Prostate gland (tissue), 2 donors: ENCODE data around the gene ARFGEF3. TPM values are rescaled to one million over a fixed set of nuclear protein-coding genes. Genes with fewer than 3 reads are reported as not detected.
"Not testable (repeated sequence)": the region's sequence is repeated elsewhere in the genome, so short reads cannot be mapped to it uniquely, and the experiment has no call there.

Experiments used
- DNase-seq: peaks from one replicate; pipeline ENCODE4 v3.0.0-alpha.2; 2019; ENCODE audit warnings: low spot score
- H3K27ac ChIP-seq, 2 donors: fragments of 200-600 bp; sonication (generic); 2 replicates each; pipeline ENCODE4 v1.5.1; 2017 to 2019
- H3K27me3 ChIP-seq: fragments of 200-600 bp; sonication (generic); replicated peaks from 2 replicates; pipeline ENCODE4 v1.5.1; 2019; ENCODE audit not compliant: insufficient read depth
- H3K36me3 ChIP-seq, 2 donors: fragments of 200-600 bp; sonication (generic); 1 replicate in 1 of 2; 2 replicates in 1 of 2; pipeline versions ENCODE4 v1.5.1 to v1.8.1; 2017 to 2019
- H3K4me1 ChIP-seq: fragments of 200-600 bp; sonication (generic); replicated peaks from 2 replicates; pipeline ENCODE4 v1.5.1; 2019
- H3K4me3 ChIP-seq, 2 donors: fragments of 200-600 bp; sonication (generic); 2 replicates each; pipeline ENCODE4 v1.5.1; 2017 to 2019
- H3K9me3 ChIP-seq: fragments of 200-600 bp; sonication (generic); 2 replicates; pipeline ENCODE4 v1.5.1; 2017
- POLR2A ChIP-seq: fragments of 450-650 bp; IDR thresholded peaks from one replicate; pipeline ENCODE4 v1.6.1; 2016; ENCODE audit warnings: antibody characterized with exemption, mild to moderate bottlenecking
- POLR2AphosphoS5 ChIP-seq: sonication (generic); formaldehyde crosslinking; IDR thresholded peaks from one replicate; pipeline ENCODE4 v1.6.1; 2017; ENCODE audit warnings: antibody characterized with exemption
- WGBS: methylation state at CpG from one replicate; pipeline ENCODE4 v1.1.5; 2018; 5-methylcytosine and 5-hydroxymethylcytosine counted together
- intact Hi-C: fragments of 100-400 bp; cut with DNase I; formaldehyde crosslinking; loops from one replicate; pipeline ENCODE4 v1.14.2; 2022
- total RNA-seq, 2 donors: library from RNA; depleted of rRNA; stranded (reverse); fragments of >200 nt; gene quantifications; one replicate each; pipeline ENCODE4 v1.1.0, GENCODE V29; 2016
- TF ChIP-seq, protein P1 (sequence below), 4 experiments: fragments of 200-600 bp in 2 of 4; fragments of 450-650 bp in 2 of 4; sonication (generic) in 2 of 4; IDR thresholded peaks; 1 replicate in 3 of 4; 2 replicates in 1 of 4; pipeline ENCODE4 v1.5.1; 2016 to 2019; ENCODE audit warnings: antibody characterized with exemption in 4 of 4, mild to moderate bottlenecking in 2 of 4, moderate library complexity in 2 of 4

The ARFGEF3 gene
- total RNA-seq, 2 donors from 2014 or later: 41.0 to 80.1 TPM

DNA sequence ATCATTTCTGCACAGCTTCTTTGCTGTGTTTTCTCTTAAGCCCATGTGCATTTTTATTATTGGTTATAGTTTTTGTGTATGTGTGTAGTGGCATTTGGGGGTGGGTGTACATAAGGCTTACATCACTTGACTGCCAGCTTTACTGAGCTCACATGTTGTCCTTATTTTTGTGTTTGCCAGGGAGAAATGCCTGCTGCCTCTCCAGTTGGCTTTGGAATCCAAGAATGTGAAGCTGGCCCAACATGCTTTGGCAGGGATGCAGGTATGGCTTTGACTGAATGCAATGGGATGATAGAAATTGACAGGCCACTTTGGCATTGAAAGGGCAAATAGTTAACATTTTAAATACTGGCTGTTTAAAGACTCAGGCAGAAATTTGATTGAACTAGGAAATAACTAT is 45.1 kb downstream of the ARFGEF3 start:
- TF ChIP-seq, protein P1, sequence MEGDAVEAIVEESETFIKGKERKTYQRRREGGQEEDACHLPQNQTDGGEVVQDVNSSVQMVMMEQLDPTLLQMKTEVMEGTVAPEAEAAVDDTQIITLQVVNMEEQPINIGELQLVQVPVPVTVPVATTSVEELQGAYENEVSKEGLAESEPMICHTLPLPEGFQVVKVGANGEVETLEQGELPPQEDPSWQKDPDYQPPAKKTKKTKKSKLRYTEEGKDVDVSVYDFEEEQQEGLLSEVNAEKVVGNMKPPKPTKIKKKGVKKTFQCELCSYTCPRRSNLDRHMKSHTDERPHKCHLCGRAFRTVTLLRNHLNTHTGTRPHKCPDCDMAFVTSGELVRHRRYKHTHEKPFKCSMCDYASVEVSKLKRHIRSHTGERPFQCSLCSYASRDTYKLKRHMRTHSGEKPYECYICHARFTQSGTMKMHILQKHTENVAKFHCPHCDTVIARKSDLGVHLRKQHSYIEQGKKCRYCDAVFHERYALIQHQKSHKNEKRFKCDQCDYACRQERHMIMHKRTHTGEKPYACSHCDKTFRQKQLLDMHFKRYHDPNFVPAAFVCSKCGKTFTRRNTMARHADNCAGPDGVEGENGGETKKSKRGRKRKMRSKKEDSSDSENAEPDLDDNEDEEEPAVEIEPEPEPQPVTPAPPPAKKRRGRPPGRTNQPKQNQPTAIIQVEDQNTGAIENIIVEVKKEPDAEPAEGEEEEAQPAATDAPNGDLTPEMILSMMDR (IDR thresholded peaks at IDR 0.05): no peak
- TF ChIP-seq POLR2AphosphoS5 (no peak), POLR2A (no peak)
- intact Hi-C loops: no loop called here

DNA sequence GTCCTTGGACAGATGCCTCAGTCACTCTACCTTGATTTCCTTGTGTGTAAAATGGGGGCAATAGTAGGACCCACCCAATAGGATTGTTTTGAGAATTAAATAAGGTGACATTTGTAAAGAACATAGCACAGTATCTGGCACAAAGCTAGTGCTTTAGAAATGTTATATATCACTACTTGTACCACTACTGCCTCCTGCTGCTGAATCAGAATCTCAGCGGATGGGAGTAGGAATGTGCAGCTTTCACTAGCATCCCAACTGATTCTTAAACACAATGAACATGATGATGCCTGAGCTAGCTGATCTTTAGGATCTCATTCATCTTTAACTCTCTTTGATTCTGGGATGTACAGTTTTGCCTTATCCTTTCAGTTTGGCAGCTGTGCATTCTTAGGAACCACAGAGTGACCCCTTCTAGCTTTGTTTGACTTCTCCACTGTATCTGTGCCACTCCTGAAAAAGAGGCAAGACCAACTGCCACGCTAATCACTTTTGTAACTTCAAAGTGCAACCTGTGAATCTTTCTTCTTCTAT is 49.4 kb downstream of the ARFGEF3 start:
- Histone ChIP-seq H3K27me3 (no peaks in the 10 kb centered on the region), H3K36me3 (no peaks in the 10 kb centered on the region), H3K4me1 (peaks cover 5% of the 10 kb centered on the region), H3K4me3 (no peak overlapping the region), H3K9me3 (no peaks in the 10 kb centered on the region), H3K27ac (no peak overlapping the region)
- TF ChIP-seq, protein P1 (IDR thresholded peaks at IDR 0.05): no peak
- no peak for TF ChIP-seq POLR2AphosphoS5
- no peak for TF ChIP-seq POLR2A
- intact Hi-C loops: no loop called here
- 91% methylated on average over 2 of the region's 2 CpGs for WGBS
- DNase-seq: no peak

More for the DNA sequence above, 45.1 kb downstream of the ARFGEF3 start:
- DNase-seq: no peak
- no peak overlapping the region for H3K27ac ChIP-seq
- no peaks in the 10 kb centered on the region for H3K4me1 ChIP-seq
- no peaks in the 10 kb centered on the region for H3K9me3 ChIP-seq
- no peaks in the 10 kb centered on the region for H3K36me3 ChIP-seq
- no peak overlapping the region for H3K4me3 ChIP-seq
- H3K27me3 ChIP-seq: no peaks in the 10 kb centered on the region

DNA sequence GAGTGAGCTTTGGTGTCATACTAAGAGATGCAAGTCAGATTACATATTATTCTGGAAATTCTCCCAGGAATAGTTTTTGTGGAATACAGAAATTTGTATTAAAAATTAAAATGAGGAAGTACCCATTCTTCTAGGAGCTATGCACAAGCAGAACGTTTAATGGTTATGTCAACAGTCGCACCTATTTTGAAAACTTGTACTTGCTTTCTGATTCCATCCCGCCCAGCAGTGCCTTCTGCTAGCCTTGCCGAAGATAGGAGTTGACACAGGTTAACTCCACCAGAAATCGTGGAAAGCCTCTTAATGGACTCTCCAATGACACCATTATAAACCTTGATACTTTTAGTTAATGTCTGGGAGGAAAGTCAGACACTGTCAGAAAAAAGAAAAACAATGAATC is 49.9 kb downstream of the ARFGEF3 start:
- intact Hi-C loops: no loop called here
- 58% methylated on average over 5 of the region's 5 CpGs for WGBS
- Histone ChIP-seq H3K27me3 (no peaks in the 10 kb centered on the region), H3K36me3 (no peaks in the 10 kb centered on the region), H3K9me3 (no peaks in the 10 kb centered on the region), H3K27ac (no peak overlapping the region), H3K4me3 (no peak overlapping the region), H3K4me1 (peaks cover 5% of the 10 kb centered on the region)
- TF ChIP-seq, protein P1 (IDR thresholded peaks at IDR 0.05): no peak
- TF ChIP-seq POLR2A (no peak), POLR2AphosphoS5 (no peak)
- no peak for DNase-seq

DNA sequence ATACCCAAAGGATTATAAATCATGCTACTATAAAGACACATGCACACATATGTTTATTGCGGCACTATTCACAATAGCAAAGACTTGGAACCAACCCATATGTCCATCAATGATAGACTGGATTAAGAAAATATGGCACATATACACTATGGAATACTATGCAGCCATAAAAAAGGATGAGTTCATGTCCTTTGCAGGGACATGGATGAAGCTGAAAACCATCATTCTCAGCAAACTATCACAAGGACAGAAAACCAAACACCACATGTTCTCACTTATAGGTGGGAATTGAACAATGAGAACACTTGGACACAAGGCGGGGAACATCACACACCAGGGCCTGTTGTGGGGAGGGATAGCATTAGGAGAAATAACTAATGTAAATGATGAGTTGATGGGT is 50.8 kb downstream of the ARFGEF3 start:
- 98% methylated on average over 2 of the region's 2 CpGs for WGBS
- H3K4me3 ChIP-seq, intact Hi-C loops, H3K27me3 ChIP-seq, DNase-seq, H3K4me1 ChIP-seq, H3K9me3 ChIP-seq, H3K36me3 ChIP-seq, H3K27ac ChIP-seq: not testable (repeated sequence)

DNA sequence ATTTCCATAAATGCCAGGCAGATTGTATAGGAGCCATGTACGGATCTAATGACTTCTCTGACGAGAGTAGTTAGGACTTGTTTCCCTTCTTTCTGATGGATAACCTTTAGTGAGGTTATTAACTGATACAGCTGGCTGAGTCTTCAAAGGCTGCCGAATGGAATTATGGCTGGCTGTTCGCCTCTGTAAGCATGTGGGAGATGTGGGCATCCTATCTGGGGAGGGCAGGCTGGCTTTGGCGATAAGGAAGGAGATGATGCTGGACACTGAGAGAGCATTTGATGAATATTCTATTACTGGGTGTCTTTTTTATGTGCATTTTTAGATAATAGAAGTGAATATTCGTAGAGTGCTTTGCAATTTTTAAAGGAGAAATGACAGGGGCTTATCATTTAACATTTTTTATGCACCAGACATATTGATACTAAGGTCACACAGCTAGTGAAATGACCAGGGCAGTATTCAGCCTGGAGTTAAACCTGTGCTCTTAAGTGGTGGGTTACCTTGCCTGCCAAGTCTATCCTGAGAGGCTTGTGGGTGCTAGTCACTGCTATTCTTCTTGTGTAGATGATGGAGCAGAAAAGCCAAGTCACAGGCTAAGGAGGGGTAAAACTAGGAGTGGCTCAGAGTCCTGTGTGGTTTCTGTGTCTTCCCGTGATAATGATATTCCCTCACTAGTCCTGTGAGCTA is 53.5 kb downstream of the ARFGEF3 start:
- WGBS: 48% methylated on average over 7 of the region's 7 CpGs

More for the DNA sequence above, 53.5 kb downstream of the ARFGEF3 start:
- Histone ChIP-seq H3K27me3 (no peaks in the 10 kb centered on the region), H3K27ac (peak overlapping the region; percentile 44 to 68), H3K4me3 (no peak overlapping the region), H3K4me1 (peaks cover 8% of the 10 kb centered on the region), H3K9me3 (no peaks in the 10 kb centered on the region), H3K36me3 (no peaks in the 10 kb centered on the region)
- DNase-seq: peak; percentile 49
- no peak for TF ChIP-seq POLR2A
- TF ChIP-seq POLR2AphosphoS5: peak; percentile 64
- TF ChIP-seq, protein P1 (IDR thresholded peaks at IDR 0.05): no peak
- intact Hi-C loops: no loop called here
